Measurements from ENCODE around the gene NUP98.

DNA sequence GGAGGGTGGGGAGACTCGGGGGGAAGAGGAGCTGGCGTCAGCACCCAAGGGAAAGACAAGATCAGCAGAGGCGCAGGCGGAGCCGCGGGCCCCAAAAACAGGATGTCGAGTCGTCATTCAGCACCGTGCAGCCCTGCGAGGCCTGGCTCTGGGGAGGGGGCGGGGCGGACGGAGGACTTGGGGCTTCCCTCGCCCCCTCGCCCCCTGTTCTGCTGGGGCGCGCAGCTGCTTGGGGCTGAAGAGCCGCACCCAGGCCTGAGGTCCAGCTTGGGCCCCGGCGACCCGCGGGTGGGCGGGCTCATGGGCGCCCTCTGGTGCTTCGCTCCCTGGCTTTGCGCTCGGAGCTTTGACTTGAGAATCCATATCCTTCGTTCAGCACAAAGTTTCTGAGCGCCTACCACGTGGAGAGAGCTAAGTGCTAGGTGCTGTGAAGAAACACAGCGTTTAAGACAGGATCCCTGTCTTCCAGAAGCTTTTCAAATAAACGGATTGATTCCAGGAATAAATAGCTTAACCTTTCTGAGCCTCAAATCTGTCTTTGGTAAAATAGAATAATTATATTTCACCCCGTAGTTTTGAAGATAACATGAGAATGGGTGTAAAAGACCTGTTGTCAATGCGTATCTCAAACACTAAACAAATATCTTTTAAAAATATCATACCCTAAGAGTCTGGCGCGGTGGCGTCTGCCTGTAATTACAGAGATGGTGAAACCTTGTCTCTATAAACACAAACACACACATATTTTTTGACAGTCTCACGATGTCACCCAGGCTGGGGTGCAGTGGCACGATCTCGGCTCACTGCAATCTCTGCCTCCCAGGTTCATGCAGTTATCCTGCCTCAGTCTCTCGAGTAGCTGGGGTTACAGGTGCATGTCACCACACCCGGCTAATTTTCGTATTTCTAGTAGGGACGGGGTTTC lies 44.3 kb upstream of the NUP98 start:
- TF ChIP-seq, protein P1, sequence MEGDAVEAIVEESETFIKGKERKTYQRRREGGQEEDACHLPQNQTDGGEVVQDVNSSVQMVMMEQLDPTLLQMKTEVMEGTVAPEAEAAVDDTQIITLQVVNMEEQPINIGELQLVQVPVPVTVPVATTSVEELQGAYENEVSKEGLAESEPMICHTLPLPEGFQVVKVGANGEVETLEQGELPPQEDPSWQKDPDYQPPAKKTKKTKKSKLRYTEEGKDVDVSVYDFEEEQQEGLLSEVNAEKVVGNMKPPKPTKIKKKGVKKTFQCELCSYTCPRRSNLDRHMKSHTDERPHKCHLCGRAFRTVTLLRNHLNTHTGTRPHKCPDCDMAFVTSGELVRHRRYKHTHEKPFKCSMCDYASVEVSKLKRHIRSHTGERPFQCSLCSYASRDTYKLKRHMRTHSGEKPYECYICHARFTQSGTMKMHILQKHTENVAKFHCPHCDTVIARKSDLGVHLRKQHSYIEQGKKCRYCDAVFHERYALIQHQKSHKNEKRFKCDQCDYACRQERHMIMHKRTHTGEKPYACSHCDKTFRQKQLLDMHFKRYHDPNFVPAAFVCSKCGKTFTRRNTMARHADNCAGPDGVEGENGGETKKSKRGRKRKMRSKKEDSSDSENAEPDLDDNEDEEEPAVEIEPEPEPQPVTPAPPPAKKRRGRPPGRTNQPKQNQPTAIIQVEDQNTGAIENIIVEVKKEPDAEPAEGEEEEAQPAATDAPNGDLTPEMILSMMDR (IDR thresholded peaks at IDR 0.05): peak; percentile 68 to 91 (median 77)
- TF ChIP-seq POLR2A (IDR thresholded peaks at IDR 0.05): peak in 1 of 2 donors; percentile 46

Measured in uterus (tissue), 2 donors.